Right lobe of liver (tissue), 6 donors: Measurements from ENCODE around the gene ZNF708. TPM values are rescaled to one million over a fixed set of nuclear protein-coding genes. Genes with fewer than 3 reads are reported as not detected.
A peak's percentile ranks its signal among the peaks of the same experiment; 100 is the strongest.

ENCODE experiments used
- ATAC-seq, 4 donors: fragments of 200-7000 bp; cut with Tn5 transposase; one replicate each; pipeline ENCODE4 v1.9.1; 2020; ENCODE audit warnings: mild to moderate bottlenecking in 4 of 4, moderate library complexity in 4 of 4
- DNase-seq, 3 donors: peaks; one replicate each; pipeline ENCODE4 v3.0.0-alpha.2; 2020
- H3K27ac ChIP-seq, 3 donors: fragments of 200-600 bp; one replicate each; pipeline ENCODE4 v1.8.0; 2022
- H3K27me3 ChIP-seq, 2 donors: fragments of 200-600 bp; one replicate each; pipeline ENCODE4 v1.8.0; 2022
- H3K36me3 ChIP-seq, 4 donors: fragments of 200-600 bp; sonication (generic) in 1 of 4; one replicate each; pipeline versions ENCODE4 v1.5.1 to v1.8.0; 2017 to 2022; ENCODE audit warnings: control low read depth in 1 of 4
- H3K4me1 ChIP-seq, 4 donors: fragments of 200-600 bp; sonication (generic) in 1 of 4; one replicate each; pipeline versions ENCODE4 v1.5.1 to v1.8.0; 2017 to 2022; ENCODE audit warnings: control low read depth in 1 of 4
- H3K4me3 ChIP-seq, 3 donors: fragments of 200-600 bp; one replicate each; pipeline ENCODE4 v1.8.0; 2022
- H3K9me3 ChIP-seq, 4 donors: fragments of 200-600 bp; sonication (generic) in 1 of 4; one replicate each; pipeline versions ENCODE4 v1.5.1 to v1.8.0; 2017 to 2022; ENCODE audit warnings: control low read depth in 1 of 4
- POLR2A ChIP-seq: fragments of 450-650 bp; IDR thresholded peaks from one replicate; pipeline ENCODE4 v1.6.1; 2017; ENCODE audit warnings: antibody characterized with exemption, mild to moderate bottlenecking
- WGBS: methylation state at CpG from one replicate; pipeline ENCODE4 v1.1.6; 2018; ENCODE audit warnings: low coverage, low lambda C conversion rate; ENCODE audit not compliant: insufficient coverage; ENCODE audit errors: missing lambda C conversion rate; 5-methylcytosine and 5-hydroxymethylcytosine counted together
- intact Hi-C, 2 donors: fragments of 100-400 bp; cut with DNase I; formaldehyde crosslinking; loops; one replicate each; pipeline versions ENCODE4 v1.11.2 to v1.14.1; 2022
- total RNA-seq, 6 experiments: library from RNA; depleted of rRNA in 2 of 6; stranded (reverse); fragments of >200 nt in 2 of 6; fragmentation: NEBNext Ultra II Directional in 3 of 6; extraction: Animal tissue kit (Norgen Biotek cat#: 25700) in 3 of 6; gene quantifications; one replicate each; pipeline versions ENCODE4 v1.1.0 to v1.2.4, GENCODE V29; 2016 to 2023
- TF ChIP-seq, protein P1 (sequence below), 4 donors: fragments of 200-600 bp in 3 of 4; fragments of 450-650 bp in 1 of 4; IDR thresholded peaks; one replicate each; pipeline versions ENCODE4 v1.5.1 to v1.8.0; 2016 to 2022; ENCODE audit warnings: antibody characterized with exemption in 4 of 4, mild to moderate bottlenecking in 2 of 4
- donor health status: DM: no; HTN: yes; CAD: no.
- donor health status: DM: no; HTN: no; CAD: no.
- donor health status: DM: no; HTN: no; CAD: no.
- donor health status: DM: no; HTN: yes; CAD: no.
- donor health status: DM: no; HTN: yes; CAD: no.

Gene ZNF708
- total RNA-seq, 6 experiments from 2014 or later: 2.1 to 4.2 (median 3.2) TPM

DNA sequence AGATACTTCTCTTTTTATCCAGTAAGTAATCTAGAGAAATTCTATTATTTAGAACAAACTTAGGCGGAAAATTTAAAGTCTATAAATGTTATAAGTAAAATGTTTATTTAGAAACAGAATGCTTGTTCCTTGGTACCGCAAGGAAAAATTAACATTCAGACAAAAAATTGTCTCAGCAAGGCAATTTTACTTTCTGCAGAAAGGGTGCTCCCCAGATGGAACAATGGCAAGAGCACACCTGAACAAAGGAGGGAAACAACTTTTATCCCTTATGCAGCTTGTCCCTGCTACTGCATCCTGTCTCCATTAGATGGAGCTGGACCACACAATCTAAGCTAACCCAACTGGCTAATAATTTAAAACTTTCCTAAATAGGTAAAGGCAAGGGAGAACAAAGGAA lies 6.5 kb upstream of the ZNF708 start:
- ATAC-seq: no peak
- H3K9me3 ChIP-seq: peaks cover 0 to 5% (median under 1%) of the 10 kb centered on the region in 4 donors
- DNase-seq: no peak

DNA sequence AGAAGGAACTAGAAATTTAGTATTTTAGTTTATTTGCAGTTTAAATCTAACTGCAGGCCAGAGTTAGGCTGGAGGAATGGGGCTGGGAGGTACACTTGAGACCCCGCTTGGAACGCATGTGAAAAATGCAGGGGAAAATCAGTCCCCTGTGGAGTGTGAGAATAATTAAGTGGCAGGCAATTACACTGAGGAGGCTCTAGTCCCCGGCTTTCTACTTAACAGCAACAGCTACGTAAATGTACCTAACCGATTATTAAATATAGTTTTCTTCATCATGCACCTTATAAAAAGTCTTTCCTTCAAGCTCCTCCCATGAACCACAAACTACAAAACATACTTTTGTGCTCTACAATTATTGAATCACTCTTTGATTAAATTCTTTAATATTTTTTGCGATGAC lies 804 bp downstream of the ZNF708 start:
- peak overlapping the region; percentile 78 to 94 (median 85) for H3K27ac ChIP-seq
- H3K9me3 ChIP-seq: no peaks in the 10 kb centered on the region
- peaks cover 0 to 9% (median 0%) of the 10 kb centered on the region in 4 donors for H3K4me1 ChIP-seq
- TF ChIP-seq POLR2A: no peak
- TF ChIP-seq, protein P1, sequence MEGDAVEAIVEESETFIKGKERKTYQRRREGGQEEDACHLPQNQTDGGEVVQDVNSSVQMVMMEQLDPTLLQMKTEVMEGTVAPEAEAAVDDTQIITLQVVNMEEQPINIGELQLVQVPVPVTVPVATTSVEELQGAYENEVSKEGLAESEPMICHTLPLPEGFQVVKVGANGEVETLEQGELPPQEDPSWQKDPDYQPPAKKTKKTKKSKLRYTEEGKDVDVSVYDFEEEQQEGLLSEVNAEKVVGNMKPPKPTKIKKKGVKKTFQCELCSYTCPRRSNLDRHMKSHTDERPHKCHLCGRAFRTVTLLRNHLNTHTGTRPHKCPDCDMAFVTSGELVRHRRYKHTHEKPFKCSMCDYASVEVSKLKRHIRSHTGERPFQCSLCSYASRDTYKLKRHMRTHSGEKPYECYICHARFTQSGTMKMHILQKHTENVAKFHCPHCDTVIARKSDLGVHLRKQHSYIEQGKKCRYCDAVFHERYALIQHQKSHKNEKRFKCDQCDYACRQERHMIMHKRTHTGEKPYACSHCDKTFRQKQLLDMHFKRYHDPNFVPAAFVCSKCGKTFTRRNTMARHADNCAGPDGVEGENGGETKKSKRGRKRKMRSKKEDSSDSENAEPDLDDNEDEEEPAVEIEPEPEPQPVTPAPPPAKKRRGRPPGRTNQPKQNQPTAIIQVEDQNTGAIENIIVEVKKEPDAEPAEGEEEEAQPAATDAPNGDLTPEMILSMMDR (IDR thresholded peaks at IDR 0.05): no peak
- ATAC-seq (no peak), DNase-seq (no peak)
- peaks cover 0 to 6% (median 1%) of the 10 kb centered on the region in 4 donors for H3K36me3 ChIP-seq
- WGBS: 18% methylated on average over 6 of the region's 6 CpGs
- peak overlapping the region; percentile 75 to 83 (median 82) for H3K4me3 ChIP-seq
- intact Hi-C loops: no loop called here
- H3K27me3 ChIP-seq: no peaks in the 10 kb centered on the region

More for the DNA sequence above, 6.5 kb upstream of the ZNF708 start:
- H3K4me3 ChIP-seq: no peak overlapping the region
- no peak overlapping the region for H3K27ac ChIP-seq
- H3K27me3 ChIP-seq: no peaks in the 10 kb centered on the region
- TF ChIP-seq POLR2A: no peak
- TF ChIP-seq, protein P1 (IDR thresholded peaks at IDR 0.05): no peak
- no peaks in the 10 kb centered on the region for H3K36me3 ChIP-seq
- H3K4me1 ChIP-seq: no peaks in the 10 kb centered on the region
- intact Hi-C loops: no loop called here
- 46% methylated on average over 2 of the region's 2 CpGs for WGBS

DNA sequence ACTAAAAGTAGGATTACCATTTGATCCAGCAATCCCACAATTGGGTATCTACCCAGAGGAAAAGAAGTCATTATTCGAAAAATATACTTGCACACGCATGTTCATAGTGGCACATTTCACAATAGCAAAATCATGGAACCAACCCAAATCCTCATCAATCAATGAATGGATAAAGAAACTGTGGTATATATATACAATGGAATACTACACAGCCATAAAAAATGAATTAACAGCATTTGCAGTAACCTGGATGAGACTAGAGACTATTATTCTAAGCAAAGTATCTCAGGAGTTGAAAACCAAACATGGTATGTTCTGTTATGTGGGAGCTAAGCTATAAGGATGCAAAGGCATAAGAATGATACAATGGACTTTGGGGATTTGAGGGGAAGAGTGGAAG lies 3.0 kb downstream of the ZNF708 start:
- WGBS: 89% methylated on average over 2 of the region's 2 CpGs
- ATAC-seq (no peak), DNase-seq (no peak)
- Histone ChIP-seq H3K36me3 (peaks cover 0 to 6% (median 1%) of the 10 kb centered on the region in 4 donors), H3K9me3 (no peaks in the 10 kb centered on the region), H3K4me3 (no peak overlapping the region), H3K4me1 (peaks cover 0 to 9% (median 0%) of the 10 kb centered on the region in 4 donors), H3K27me3 (no peaks in the 10 kb centered on the region), H3K27ac (no peak overlapping the region)
- no peak for TF ChIP-seq POLR2A
- TF ChIP-seq, protein P1 (IDR thresholded peaks at IDR 0.05): no peak
- intact Hi-C loops: no loop called here

DNA sequence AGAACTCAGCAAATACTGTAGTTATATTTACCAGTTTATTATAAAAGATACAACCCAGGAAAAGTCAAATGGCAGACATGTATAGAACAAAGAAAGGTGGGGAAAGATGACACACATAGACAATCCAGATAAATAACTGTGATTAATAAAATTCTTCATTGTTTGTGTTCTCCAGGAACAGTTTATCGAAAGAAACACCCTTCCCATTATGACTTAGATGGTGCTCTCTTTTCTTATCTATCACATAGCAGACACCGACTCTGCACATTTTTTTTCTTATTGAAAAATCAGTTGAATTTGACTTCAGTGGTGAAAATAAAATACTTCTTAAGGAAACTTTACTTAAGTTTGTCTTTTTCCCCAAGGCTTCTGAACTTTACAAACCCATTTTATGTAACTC lies 6.2 kb downstream of the ZNF708 start:
- H3K36me3 ChIP-seq: peaks cover 0 to 6% (median 1%) of the 10 kb centered on the region in 4 donors
- H3K27ac ChIP-seq: no peak overlapping the region
- TF ChIP-seq POLR2A: no peak
- TF ChIP-seq, protein P1 (IDR thresholded peaks at IDR 0.05): no peak
- no peaks in the 10 kb centered on the region for H3K27me3 ChIP-seq
- intact Hi-C loops: no loop called here
- WGBS: 54% methylated on average over 2 of the region's 2 CpGs
- H3K4me3 ChIP-seq: no peak overlapping the region
- ATAC-seq (no peak), DNase-seq (no peak)
- H3K9me3 ChIP-seq: no peaks in the 10 kb centered on the region
- peaks cover 0 to 2% (median 0%) of the 10 kb centered on the region in 4 donors for H3K4me1 ChIP-seq

DNA sequence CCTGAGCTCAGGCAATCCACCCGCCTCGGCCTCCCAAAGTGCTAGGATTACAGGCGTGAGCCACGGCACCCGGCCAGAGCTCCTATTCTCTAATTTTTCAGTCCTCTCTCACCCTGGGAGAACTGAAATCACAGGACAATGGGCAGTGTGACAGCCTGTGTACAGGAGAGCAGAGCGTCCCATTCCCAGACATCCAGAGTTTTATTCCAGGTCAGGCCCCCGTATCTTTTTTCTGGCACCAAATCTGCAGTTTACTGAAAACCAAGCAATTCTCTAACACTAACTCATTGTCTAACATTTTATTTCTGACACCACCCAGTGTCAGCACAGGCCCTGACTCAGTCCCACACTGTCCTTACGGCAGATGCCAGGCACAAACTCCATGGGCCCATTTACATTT lies 6.7 kb downstream of the ZNF708 start:
- peak in 2 of 4 donors; percentile 20 to 63 for ATAC-seq

More for the DNA sequence above, 6.7 kb downstream of the ZNF708 start:
- TF ChIP-seq POLR2A: no peak
- TF ChIP-seq, protein P1 (IDR thresholded peaks at IDR 0.05): no peak
- H3K4me3 ChIP-seq: no peak overlapping the region
- H3K9me3 ChIP-seq: no peaks in the 10 kb centered on the region
- H3K4me1 ChIP-seq: no peaks in the 10 kb centered on the region
- H3K27ac ChIP-seq: no peak overlapping the region
- 67% methylated on average over 8 of the region's 8 CpGs for WGBS
- no peaks in the 10 kb centered on the region for H3K27me3 ChIP-seq
- intact Hi-C loops: no loop called here
- peaks cover 0 to 6% (median 1%) of the 10 kb centered on the region in 4 donors for H3K36me3 ChIP-seq
- DNase-seq: no peak
